ENCODE data around the gene PRAMEF2.
"Not testable (repeated sequence)": the region's sequence is repeated elsewhere in the genome, so short reads cannot be mapped to it uniquely, and the experiment has no call there.

- not testable (repeated sequence) for TF ChIP-seq CTCF, EP300 (IDR thresholded peaks at IDR 0.05)
Measured at GRCh38 chr1:12831310-12831709, 25.6 kb upstream of the PRAMEF2 start, which contains the start of gene PRAMEF11.

Measured in ovary (tissue), 3 donors.